ENCODE results near the gene CDH13. TPM values are rescaled to one million over a fixed set of nuclear protein-coding genes. Genes with fewer than 3 reads are reported as not detected.

The CDH13 gene
- total RNA-seq, 1 donor from 2014 or later = 81.1 TPM

DNA sequence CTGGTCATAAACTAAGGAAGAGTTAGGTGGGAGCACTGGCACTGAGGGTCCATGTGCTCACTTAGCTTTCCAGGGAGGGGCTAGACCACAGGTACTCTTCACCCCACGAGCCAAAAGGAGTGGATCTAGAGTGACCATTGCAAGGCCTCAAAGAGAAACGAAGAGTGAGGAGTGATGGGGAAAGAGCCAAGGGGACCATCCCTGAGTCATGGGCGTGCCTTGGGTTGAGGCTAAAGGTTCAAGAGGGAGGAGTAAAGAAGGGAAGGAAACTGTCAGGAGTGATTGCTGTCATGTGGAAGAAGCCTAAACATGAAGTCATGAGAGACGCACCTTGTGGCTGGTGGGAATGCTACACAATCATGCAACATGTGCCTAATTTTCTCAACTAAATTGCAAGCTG is 141.0 kb downstream of the CDH13 start:
- H3K27ac Mint-ChIP-seq (ENCODE audit: unreplicated experiment) = no peak overlapping the region
- H3K4me1 Mint-ChIP-seq (ENCODE audit: low read depth, unreplicated experiment) = peaks cover 6% of the 10 kb centered on the region
- H3K9me3 Mint-ChIP-seq (ENCODE audit: unreplicated experiment) = no peaks in the 10 kb centered on the region
- no peak for TF ChIP-seq CTCF (IDR thresholded peaks at IDR 0.05; ENCODE audit: partially characterized antibody, unreplicated experiment)
- H3K36me3 Mint-ChIP-seq (ENCODE audit: unreplicated experiment) = no peaks in the 10 kb centered on the region
- peaks cover 3% of the 10 kb centered on the region for H3K27me3 Mint-ChIP-seq (ENCODE audit: unreplicated experiment)
- no peak for DNase-seq
- H3K4me3 Mint-ChIP-seq (ENCODE audit: unreplicated experiment) = no peak overlapping the region

DNA sequence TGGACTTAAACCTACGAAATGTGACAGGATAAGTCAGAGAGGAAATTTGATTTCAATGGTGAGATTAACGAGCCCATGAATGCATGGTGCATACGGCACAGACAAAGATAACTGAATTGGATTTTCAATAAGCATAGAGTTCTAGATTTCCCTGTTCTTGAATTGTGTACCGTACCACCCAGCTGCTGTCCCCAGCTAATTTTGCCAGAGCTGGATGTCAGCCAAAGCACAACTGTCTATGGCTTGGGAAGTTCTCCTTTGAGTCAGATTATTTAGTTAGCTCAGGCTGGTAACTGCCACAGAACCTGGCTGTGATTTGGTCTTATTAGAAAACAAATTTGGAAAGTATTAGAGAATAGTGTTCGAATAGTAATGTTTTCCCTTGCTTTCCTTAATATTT is 143.1 kb downstream of the CDH13 start:
- no peak for TF ChIP-seq CTCF (IDR thresholded peaks at IDR 0.05; ENCODE audit: partially characterized antibody, unreplicated experiment)
- peaks cover 9% of the 10 kb centered on the region for H3K4me1 Mint-ChIP-seq (ENCODE audit: low read depth, unreplicated experiment)
- no peak for DNase-seq
- H3K27ac Mint-ChIP-seq (ENCODE audit: unreplicated experiment) = no peak overlapping the region
- H3K9me3 Mint-ChIP-seq (ENCODE audit: unreplicated experiment) = no peaks in the 10 kb centered on the region
- no peak overlapping the region for H3K4me3 Mint-ChIP-seq (ENCODE audit: unreplicated experiment)
- peaks cover 3% of the 10 kb centered on the region for H3K27me3 Mint-ChIP-seq (ENCODE audit: unreplicated experiment)
- no peaks in the 10 kb centered on the region for H3K36me3 Mint-ChIP-seq (ENCODE audit: unreplicated experiment)

GRCh38 chr16:82772215-82772614 is 145.4 kb downstream of the CDH13 start:
- no peak for DNase-seq
- H3K27me3 Mint-ChIP-seq (ENCODE audit: unreplicated experiment) = peaks cover 3% of the 10 kb centered on the region

DNA sequence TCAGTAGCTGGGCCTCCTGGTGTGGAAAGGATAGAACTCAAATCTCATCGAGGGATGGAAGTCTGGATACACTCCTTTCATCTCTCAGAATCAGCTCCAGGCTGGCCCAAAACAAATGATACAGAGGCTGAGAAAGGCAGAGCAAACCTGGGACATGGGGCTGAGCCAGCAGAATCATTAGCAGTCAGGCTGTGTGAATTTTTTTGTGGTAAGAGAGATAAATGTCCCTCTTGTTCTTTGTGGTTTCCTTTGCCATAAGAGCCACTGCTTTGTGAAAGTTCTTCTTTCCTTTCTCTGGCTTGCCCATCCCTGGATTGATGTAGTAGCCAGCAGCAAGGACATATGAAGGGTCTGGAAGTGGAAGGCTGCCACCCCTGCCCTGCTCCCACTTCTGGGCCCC is 146.2 kb downstream of the CDH13 start:
- Mint-ChIP-seq H3K27ac (ENCODE audit: unreplicated experiment) (no peak overlapping the region), H3K9me3 (ENCODE audit: unreplicated experiment) (no peaks in the 10 kb centered on the region), H3K27me3 (ENCODE audit: unreplicated experiment) (no peaks in the 10 kb centered on the region), H3K36me3 (ENCODE audit: unreplicated experiment) (no peaks in the 10 kb centered on the region), H3K4me3 (ENCODE audit: unreplicated experiment) (no peak overlapping the region), H3K4me1 (ENCODE audit: low read depth, unreplicated experiment) (peaks cover 9% of the 10 kb centered on the region)
- TF ChIP-seq CTCF (IDR thresholded peaks at IDR 0.05; ENCODE audit: partially characterized antibody, unreplicated experiment) = no peak
- no peak for DNase-seq

More at GRCh38 chr16:82772215-82772614, 145.4 kb downstream of the CDH13 start:
- H3K27ac Mint-ChIP-seq (ENCODE audit: unreplicated experiment) = no peak overlapping the region
- no peak overlapping the region for H3K4me3 Mint-ChIP-seq (ENCODE audit: unreplicated experiment)
- H3K4me1 Mint-ChIP-seq (ENCODE audit: low read depth, unreplicated experiment) = peaks cover 9% of the 10 kb centered on the region
- no peak for TF ChIP-seq CTCF (IDR thresholded peaks at IDR 0.05; ENCODE audit: partially characterized antibody, unreplicated experiment)
- H3K9me3 Mint-ChIP-seq (ENCODE audit: unreplicated experiment) = no peaks in the 10 kb centered on the region
- H3K36me3 Mint-ChIP-seq (ENCODE audit: unreplicated experiment) = no peaks in the 10 kb centered on the region

- Mint-ChIP-seq H3K4me1 (ENCODE audit: low read depth, unreplicated experiment) (peaks cover 17% of the 10 kb centered on the region), H3K9me3 (ENCODE audit: unreplicated experiment) (peaks cover 3% of the 10 kb centered on the region), H3K27ac (ENCODE audit: unreplicated experiment) (no peak overlapping the region), H3K4me3 (ENCODE audit: unreplicated experiment) (no peak overlapping the region), H3K36me3 (ENCODE audit: unreplicated experiment) (no peaks in the 10 kb centered on the region), H3K27me3 (ENCODE audit: unreplicated experiment) (no peaks in the 10 kb centered on the region)
- no peak for TF ChIP-seq CTCF (IDR thresholded peaks at IDR 0.05; ENCODE audit: partially characterized antibody, unreplicated experiment)
- DNase-seq = no peak
These were observed 149.8 kb downstream of the CDH13 start for GRCh38 chr16:82776470-82777146.
